Astrocyte (in vitro differentiated cells and primary cell): ENCODE measurements around the gene DGKG. TPM values are rescaled to one million over a fixed set of nuclear protein-coding genes. Genes with fewer than 3 reads are reported as not detected.

ENCODE experiments used
- DNase-seq: peaks from one replicate; pipeline ENCODE4 v3.0.0-alpha.2; 2010; ENCODE audit warnings: low read depth
- FAIRE-seq: peaks from 2 replicates; lab custom pipeline; 2011; peaks lifted over from hg19 to GRCh38; lab: Jason Lieb, UNC
- H2AFZ ChIP-seq: 2 replicates; pipeline ENCODE4 v1.6.0; 2012; ENCODE audit warnings: low read depth, low read length, inconsistent platforms
- H3K27ac ChIP-seq: 2 replicates; pipeline ENCODE4 v1.5.1; 2011; ENCODE audit warnings: low read depth, low read length, inconsistent platforms
- H3K27me3 ChIP-seq: 2 replicates; pipeline ENCODE4 v1.6.0; 2011; ENCODE audit warnings: low read length, inconsistent platforms; ENCODE audit not compliant: insufficient read depth
- H3K36me3 ChIP-seq: 2 replicates; pipeline ENCODE4 v1.5.1; 2011; ENCODE audit warnings: low read length, inconsistent platforms; ENCODE audit not compliant: insufficient read depth
- H3K4me1 ChIP-seq: 2 replicates; pipeline ENCODE4 v1.5.1; 2011; ENCODE audit warnings: low read length, inconsistent platforms; ENCODE audit not compliant: insufficient read depth
- H3K4me2 ChIP-seq: 2 replicates; pipeline ENCODE4 v1.6.0; 2012; ENCODE audit warnings: low read length, inconsistent platforms
- H3K4me3 ChIP-seq: 2 replicates; pipeline ENCODE4 v1.5.1; 2011; ENCODE audit warnings: low read depth, mild to moderate bottlenecking, low read length, inconsistent platforms; ENCODE audit not compliant: insufficient read depth
- H3K79me2 ChIP-seq: 2 replicates; pipeline ENCODE4 v1.6.0; 2012; ENCODE audit warnings: mild to moderate bottlenecking, low read length, inconsistent platforms; ENCODE audit not compliant: insufficient read depth
- H3K9ac ChIP-seq: 2 replicates; pipeline ENCODE4 v1.6.0; 2012; ENCODE audit warnings: mild to moderate bottlenecking, low read length, inconsistent platforms
- H3K9me3 ChIP-seq: 2 replicates; pipeline ENCODE4 v1.5.1; 2012; ENCODE audit warnings: low read depth, mild to moderate bottlenecking, low read length, inconsistent platforms; ENCODE audit not compliant: insufficient read depth
- H4K20me1 ChIP-seq: 2 replicates; pipeline ENCODE4 v1.6.0; 2012; ENCODE audit warnings: low read length, inconsistent platforms; ENCODE audit not compliant: insufficient read depth
- H3K27ac Mint-ChIP-seq: one replicate; pipeline ENCODE4 v1.8.0; 2021; ENCODE audit warnings: mild to moderate bottlenecking, mixed read lengths; ENCODE audit not compliant: unreplicated experiment
- H3K27me3 Mint-ChIP-seq: one replicate; pipeline ENCODE4 v1.8.0; 2021; ENCODE audit warnings: low read depth, mixed read lengths; ENCODE audit not compliant: unreplicated experiment
- H3K36me3 Mint-ChIP-seq: one replicate; pipeline ENCODE4 v1.8.0; 2021; ENCODE audit warnings: low read depth, mixed read lengths; ENCODE audit not compliant: unreplicated experiment
- H3K4me1 Mint-ChIP-seq: one replicate; pipeline ENCODE4 v1.8.0; 2021; ENCODE audit warnings: low read depth, mixed read lengths; ENCODE audit not compliant: unreplicated experiment
- H3K4me3 Mint-ChIP-seq: one replicate; pipeline ENCODE4 v1.8.0; 2021; ENCODE audit warnings: mild to moderate bottlenecking, moderate library complexity, mixed read lengths; ENCODE audit not compliant: unreplicated experiment
- H3K9me3 Mint-ChIP-seq: one replicate; pipeline ENCODE4 v1.8.0; 2021; ENCODE audit warnings: mild to moderate bottlenecking, mixed read lengths; ENCODE audit not compliant: unreplicated experiment
- CTCF ChIP-seq: IDR thresholded peaks from 2 replicates; pipeline ENCODE4 v1.5.1; 2011; ENCODE audit warnings: low read depth, mild to moderate bottlenecking, inconsistent platforms, low read length, moderate library complexity; ENCODE audit not compliant: insufficient read depth
- EZH2 ChIP-seq: IDR thresholded peaks from 2 replicates; pipeline ENCODE4 v1.6.1; 2012; ENCODE audit warnings: mild to moderate bottlenecking, low read length, inconsistent platforms; ENCODE audit not compliant: insufficient read depth
- total RNA-seq: library from RNA; stranded (reverse); gene quantifications from 2 replicates; pipeline ENCODE4 v1.2.1, GENCODE V29; 2021

DGKG gene
- total RNA-seq, 1 donor from 2014 or later: 0.64 TPM

- Histone ChIP-seq H3K4me3 (no peak overlapping the region), H3K4me2 (no peak overlapping the region), H3K9ac (no peak overlapping the region), H3K27me3 (peaks cover 5% of the 10 kb centered on the region), H3K36me3 (no peaks in the 10 kb centered on the region), H3K9me3 (no peaks in the 10 kb centered on the region), H4K20me1 (no peaks in the 10 kb centered on the region), H2AFZ (no peak overlapping the region), H3K79me2 (no peaks in the 10 kb centered on the region), H3K4me1 (no peaks in the 10 kb centered on the region), H3K27ac (no peak overlapping the region)
- FAIRE-seq (no peak), DNase-seq (no peak)
- TF ChIP-seq CTCF (no peak), EZH2 (no peak)
- Mint-ChIP-seq H3K4me3 (no peak overlapping the region), H3K27ac (no peak overlapping the region), H3K4me1 (peaks cover 7% of the 10 kb centered on the region), H3K9me3 (peaks cover 5% of the 10 kb centered on the region), H3K36me3 (peaks cover 1% of the 10 kb centered on the region), H3K27me3 (peaks cover 24% of the 10 kb centered on the region)
Measured at GRCh38 chr3:186151077-186151971, 210.7 kb downstream of the DGKG start.

- peaks cover 5% of the 10 kb centered on the region for H3K9me3 Mint-ChIP-seq
- H3K4me3 ChIP-seq: no peak overlapping the region
- H3K4me3 Mint-ChIP-seq: no peak overlapping the region
- no peaks in the 10 kb centered on the region for H3K4me1 ChIP-seq
- no peaks in the 10 kb centered on the region for H4K20me1 ChIP-seq
- H3K27ac ChIP-seq: no peak overlapping the region
- peaks cover 5% of the 10 kb centered on the region for H3K27me3 ChIP-seq
- TF ChIP-seq CTCF (no peak), EZH2 (no peak)
- H3K9me3 ChIP-seq: no peaks in the 10 kb centered on the region
- H3K4me1 Mint-ChIP-seq: peaks cover 7% of the 10 kb centered on the region
- no peak overlapping the region for H3K9ac ChIP-seq
- no peak for FAIRE-seq
- H3K36me3 ChIP-seq: no peaks in the 10 kb centered on the region
- no peaks in the 10 kb centered on the region for H3K79me2 ChIP-seq
- no peak for DNase-seq
- peaks cover 1% of the 10 kb centered on the region for H3K36me3 Mint-ChIP-seq
- H2AFZ ChIP-seq: no peak overlapping the region
- no peak overlapping the region for H3K4me2 ChIP-seq
- no peak overlapping the region for H3K27ac Mint-ChIP-seq
- peaks cover 24% of the 10 kb centered on the region for H3K27me3 Mint-ChIP-seq
Measured at GRCh38 chr3:186150041-186150830, 211.8 kb downstream of the DGKG start.
